GM18519 (cell line): ENCODE results near the gene CAMK2B.

Source experiments
- ATAC-seq: cut with Tn5 transposase; IDR thresholded peaks from one replicate; pipeline ENCODE4 v1.9.1; 2021; ENCODE audit warnings: mild to moderate bottlenecking, moderate library complexity; ENCODE audit not compliant: unreplicated experiment, low FRiP score

Gene CAMK2B

DNA sequence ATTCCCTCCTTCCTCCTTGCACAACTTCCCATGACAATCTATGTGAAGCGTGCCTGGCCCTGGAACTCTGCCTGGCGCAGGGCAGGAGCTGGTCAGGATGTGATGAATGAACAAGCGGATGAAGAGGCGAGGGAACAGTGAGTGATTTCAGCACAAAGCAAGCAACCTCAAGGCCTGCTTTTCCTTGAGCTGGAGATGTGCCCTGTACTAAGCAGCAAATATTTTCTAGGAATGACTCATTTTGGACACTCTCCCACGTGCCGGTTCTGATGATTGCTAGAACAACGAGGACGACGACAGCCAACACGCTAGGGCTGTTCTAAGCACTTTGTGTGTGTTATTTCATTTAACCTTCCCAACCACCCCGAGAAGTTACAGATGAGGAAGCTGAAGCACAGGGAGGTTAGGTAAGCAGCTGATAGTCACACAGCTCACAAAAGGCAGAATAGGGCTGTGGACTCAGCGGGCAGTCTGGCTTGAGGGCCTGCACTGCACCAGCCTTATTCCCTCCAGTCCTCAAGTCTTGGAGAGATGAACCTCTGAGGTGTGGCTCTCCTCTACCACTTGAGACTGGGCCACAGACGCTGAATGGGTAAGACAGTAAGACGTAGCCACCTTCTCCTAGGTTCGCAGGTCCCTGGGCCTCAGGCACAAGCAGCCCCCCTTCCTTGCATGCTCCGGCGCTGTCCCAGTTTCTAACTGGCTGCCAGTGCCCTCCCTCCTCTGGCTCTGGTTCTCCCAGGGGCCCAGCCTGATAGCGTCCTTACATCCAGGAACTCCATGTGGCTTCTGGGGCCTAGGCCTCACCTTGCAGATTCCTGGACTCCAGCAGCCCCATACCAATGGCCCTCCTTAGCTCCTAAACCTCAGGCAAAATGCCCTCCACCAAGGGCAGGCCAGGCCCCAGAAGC is 65.6 kb downstream of the CAMK2B start:
- no peak for ATAC-seq

DNA sequence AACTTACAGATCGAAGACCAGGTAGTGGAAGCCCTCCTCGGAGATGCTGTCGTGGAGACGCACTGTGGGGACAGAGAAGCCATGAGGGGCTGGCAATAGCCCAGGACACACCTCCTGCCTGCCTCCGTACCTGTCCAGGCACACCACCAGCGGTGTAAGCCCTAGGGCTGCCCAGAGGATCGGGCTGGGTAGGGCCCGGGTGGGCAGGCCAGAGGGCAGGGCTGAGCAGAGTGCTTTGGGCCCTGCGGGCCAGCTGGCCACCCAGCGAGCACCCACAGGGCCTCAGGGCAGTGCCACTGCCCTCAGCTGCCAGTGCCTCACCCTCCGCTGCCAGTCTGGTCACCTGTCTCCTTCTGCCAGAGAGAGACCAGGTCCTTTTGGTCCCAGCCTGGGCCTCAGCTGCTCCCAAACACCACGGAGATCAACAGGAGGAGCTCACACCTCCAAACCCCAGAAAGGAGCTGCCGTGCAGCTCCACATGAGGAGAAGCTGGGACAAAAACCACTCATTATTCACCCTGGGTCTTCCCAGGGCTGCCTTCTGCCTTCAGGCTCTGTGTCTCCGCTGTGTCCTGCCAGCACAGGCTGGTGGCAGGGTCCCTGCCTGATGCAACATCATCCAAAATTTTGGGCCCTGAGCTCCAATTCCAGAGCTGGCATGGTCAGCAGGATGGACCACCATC is 66.4 kb downstream of the CAMK2B start:
- no peak for ATAC-seq

DNA sequence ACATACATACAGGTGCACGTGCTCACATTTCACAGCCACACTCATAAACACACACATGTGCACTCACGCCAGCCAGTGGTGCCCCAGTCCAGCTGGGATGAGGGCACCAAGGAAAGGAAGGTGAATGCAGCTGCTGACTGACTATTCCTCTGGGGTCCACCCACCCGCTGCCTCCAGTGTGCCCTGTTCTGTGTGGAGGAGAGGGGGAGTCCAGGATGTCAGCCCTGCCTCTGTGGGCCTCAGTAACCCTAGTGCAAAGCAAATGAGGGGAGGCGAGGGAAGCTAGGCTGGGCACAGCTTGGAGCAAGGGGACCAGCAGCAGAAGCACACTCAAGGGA is 67.0 kb downstream of the CAMK2B start:
- ATAC-seq = no peak

DNA sequence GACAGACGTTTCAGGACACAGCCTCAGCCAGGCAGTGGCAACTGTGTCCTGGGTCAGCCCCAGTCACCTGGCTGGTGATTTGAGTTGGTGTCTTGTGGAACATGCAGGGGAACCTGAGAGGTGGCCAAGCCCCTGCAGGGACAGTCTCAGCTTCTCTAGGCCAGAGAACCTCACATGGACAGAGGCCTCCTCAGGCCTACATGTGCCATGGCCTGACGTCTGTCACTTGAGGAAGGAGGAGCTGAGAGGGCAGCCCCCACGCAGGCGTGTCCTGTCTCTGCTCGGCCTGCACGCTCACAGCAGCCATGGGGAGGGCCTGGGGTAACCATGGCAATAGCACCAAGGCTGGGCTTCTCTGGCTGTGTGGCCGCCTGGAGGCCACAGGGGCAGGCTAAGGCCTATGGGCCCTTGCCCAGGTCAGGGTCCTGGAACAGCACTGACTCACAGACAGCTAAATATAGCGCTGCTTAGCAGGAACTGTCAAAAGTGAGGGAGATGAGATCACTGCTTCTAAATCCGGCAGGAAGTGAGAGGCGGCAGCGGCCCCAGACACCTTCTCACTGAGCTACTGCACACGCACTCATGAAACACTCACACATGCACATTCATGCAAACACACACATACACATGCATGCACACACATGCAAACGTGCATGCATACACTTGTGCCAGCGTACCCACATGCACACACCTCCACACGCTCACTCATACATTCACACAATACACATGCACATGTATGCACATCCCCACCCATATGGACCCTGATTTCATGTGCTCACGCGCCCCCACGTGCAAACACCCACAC is 67.6 kb downstream of the CAMK2B start:
- peak; percentile 80 for ATAC-seq

DNA sequence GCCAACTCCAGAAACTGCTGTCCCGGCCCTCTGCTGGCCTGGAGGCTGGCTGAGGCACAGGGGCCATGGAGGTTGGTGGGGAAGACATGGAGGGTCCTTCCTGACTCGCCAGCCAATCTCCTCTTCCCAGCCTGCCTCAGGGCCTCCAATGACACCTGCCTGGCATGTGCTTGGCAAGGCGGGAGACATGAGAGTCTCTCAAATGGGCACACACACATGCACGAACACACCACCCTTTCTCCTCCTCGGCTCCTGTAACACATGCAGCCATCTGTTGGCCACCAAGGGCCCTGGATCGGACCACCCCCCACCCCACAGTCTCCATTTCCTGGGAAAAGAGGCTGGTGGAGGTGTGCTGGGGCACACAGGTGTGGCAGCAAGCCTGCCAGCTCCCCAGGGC is 68.2 kb downstream of the CAMK2B start:
- no peak for ATAC-seq

DNA sequence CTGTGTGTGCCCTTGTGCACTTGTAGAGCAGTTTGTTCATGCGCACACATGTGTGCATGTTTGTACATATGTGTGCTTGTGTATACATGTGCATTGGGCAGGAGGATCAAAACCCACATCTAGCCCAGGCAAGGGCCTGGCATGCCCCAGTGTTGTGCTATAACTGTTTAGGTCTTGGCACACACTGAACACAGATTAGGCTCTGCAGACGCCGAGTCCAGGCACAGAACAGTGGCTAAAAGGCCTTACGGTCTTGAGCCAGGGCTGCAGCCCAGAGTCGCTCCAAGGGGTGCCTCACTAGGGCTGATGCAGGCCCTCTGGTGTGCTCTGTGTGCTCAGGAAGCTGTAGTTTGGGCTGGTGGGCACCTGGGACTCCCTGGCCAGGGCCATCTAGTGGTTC is 68.9 kb downstream of the CAMK2B start:
- no peak for ATAC-seq

DNA sequence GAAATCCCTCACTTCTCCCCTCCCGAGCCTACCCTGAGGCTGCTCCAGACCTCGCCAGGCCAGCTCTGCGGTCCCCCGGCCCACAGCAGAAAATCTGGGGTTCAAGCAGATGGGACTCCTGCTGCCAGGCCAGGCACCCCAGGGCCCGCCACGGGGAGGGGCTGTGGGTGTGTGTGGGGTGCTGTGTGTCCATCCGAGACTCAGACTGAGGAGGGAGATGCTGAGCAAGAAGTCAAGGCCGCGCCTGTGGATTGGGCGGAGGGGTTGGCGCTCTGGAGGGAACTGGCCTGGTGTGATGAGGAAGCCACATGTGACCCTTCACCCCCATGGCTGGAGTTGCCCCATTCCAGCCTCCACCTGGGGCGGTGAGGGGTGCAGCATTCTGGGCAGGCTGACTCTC is 73.5 kb downstream of the CAMK2B start:
- ATAC-seq = no peak

DNA sequence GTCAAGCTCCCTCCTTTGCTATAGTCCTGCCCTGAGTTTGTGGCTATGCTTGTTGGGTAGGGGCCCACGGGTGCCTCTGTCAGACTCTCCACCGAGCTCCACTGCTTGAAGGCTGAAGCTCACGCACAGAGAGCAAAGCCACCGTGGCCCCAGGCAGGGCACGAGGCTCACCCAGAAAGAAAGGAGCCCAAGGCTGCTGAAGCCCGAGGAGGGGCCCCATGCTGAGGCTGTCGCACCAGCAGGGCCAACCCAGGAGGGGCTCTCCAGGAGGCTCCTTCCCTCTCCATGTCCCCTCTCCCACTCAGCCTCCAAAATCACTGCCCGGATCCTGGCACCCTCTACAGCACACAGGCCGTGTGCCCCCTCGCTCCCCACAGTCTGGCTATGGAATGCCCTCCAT is 74.1 kb downstream of the CAMK2B start:
- no peak for ATAC-seq

DNA sequence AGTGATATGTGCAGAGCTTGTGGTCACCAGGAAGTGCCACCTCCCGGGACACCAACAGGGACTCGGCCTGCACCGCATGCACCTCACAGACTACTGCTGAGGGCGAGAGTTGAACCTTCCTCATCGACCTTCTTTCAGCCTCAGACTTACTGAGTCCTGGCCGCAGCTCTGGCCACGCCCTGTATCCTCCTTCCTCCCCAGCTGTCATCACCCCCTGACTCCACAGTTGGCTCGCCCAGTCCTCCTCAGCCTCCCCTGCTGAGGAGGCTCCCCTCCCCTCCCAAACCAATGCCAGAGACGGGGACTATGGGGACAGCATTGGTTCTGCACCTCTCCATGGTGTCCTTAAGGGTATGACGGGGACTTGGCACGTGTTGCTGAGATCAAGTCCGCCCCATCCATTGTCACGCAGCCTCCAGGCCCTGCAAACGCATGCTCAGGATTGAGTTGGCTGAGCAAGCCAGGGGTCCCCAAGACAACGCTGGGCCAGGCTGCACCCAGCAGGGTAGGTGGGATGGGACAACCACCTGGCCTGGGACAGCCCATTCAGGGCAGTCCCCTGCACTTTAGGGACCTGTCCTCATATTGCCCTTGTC is 75.7 kb downstream of the CAMK2B start:
- ATAC-seq = no peak

DNA sequence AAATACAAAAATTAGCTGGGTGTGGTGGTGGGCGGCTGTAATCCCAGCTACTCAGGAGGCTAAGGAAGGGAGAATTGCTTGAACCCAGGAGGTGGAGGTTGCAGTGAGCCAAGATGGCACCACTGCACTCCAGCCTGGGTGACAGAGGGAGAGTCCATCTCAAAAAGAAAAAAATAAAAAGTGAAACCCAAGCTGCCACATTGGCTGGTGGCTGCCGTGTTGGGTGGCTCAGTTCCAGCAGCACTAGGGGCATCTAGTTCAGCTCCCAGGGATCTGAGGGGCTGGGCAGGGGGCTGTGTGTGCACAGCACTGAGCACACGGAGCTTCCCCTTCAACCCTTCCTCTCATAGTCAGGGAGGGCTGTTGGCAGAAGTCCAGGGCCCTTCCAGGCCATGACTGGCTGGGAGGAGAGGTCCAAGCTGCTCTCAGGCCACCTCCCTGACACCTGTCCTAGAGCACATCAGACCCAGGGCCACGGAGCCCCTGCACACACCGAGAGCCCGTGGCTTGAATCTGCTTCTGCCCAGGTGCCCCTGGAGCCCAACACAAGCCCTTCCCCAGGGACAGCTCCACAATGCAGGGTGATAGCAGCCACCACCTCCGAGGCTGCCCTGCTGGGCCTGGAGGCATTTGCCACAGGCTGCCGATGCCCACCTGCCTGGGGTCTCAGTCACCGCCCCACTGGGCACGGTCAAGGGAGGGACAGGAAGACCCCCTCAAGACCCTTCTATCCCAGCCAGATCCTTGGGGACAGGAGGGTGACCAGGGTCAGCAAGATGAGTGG is 77.3 kb downstream of the CAMK2B start:
- ATAC-seq = no peak

DNA sequence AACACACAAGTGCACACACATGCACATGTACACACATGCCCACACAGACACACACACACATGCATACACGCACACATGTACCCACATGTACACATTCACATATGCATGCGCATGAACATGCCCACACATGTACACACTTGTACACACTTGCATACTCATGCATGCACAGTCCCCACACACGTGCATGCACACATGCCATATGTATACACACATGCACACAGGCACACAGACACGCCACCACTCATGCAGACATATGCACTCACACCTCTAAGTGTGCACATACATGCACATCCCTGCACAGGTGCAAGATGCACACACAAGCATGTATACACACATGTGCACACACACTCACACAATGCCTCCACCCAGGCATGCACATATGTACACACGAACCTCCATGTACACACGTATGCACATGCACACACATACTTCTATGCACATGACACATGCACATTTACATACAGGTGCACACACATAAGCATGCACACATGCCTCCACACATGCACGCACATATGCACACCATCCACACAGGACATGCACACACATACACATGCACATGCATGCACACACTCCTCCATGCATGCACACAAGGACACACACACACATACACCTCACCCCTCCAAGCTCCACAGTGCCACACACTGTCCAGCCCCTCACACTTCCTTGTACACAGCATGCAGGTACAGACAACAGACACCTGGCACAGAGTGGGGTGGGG is 78.8 kb downstream of the CAMK2B start:
- no peak for ATAC-seq

DNA sequence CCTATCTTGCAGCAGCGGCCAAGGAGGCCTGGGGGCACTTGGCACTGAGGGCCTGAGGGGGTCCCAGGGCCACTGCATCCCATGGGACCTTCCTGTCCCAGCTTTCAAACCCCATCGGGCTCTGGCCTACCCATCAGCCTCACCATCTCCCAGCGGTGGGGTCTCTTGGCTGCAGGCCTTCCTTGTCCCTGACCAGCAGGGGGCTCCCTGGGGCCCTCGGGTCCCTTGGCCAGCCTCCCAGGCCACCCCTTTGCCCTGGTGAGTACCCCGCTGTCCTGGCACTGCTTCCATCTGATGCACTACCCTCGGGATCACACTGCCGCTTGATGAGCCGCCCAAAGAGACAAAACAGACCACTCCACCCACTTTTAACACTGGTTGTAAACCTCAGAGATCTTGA is 81.1 kb downstream of the CAMK2B start:
- no peak for ATAC-seq

DNA sequence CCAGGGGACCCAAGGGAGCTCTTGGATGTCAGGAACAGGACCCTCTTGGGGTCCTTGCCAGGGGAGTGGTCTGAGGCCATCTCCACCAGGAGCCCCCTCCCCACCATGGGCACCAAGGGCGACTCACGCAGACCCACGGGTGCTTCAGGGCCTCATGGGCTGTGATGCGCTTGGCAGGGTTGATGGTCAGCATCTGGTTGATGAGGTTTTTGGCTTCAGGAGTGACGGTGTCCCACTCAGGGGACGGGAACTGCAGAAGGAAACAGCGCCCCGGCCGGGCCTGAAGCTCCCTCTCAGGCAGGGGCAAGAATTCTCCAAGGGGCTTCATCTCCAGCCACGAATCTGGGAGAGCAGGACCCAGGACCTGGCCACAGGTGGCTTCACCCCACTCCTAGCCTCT is 83.3 kb downstream of the CAMK2B start:
- no peak for ATAC-seq

DNA sequence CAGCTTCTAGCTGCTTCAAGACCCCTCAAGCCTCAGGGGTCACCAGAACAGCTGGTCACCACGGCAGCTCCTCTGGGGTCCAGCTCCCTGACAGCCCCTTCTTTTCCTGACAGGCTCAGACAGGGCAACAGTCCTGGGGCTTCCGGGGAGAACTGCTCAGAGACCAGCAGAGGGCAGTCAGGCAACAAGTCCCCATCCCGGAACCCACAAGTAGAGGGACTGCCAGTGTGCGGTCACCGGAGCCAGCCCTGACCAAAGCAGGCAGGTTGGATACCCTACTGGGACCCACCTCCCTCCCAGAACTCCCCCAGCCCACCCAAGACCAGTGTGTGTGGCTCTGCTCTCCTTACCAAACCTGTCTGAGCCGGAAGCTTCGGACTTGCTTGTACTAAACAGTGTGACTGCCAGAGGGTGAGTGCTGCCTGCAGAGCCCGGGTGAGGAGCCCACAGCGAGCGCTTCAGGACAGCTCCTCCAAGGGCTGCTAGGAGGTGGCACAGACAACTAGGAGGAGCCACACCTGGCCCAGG is 84.3 kb downstream of the CAMK2B start:
- no peak for ATAC-seq

DNA sequence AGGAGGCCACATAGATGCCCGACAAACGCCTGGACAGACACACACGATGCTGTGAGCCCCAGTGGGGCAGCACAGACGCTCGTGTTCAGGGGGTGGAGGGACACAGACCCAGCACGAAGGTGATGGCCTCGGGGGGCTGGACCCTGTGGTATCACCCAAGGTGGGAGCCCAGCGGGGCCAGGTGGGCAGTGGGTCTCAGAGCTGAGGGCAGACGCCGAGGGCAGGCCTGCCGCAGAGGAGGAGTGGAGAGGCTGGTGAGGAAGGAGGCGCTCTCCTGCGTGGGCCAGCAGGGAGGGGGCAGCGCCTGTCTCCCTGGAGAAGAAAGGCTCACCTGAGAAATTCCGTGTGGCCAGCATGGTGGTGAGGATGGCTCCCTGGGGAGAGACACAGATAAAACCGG is 85.0 kb downstream of the CAMK2B start:
- ATAC-seq = no peak

DNA sequence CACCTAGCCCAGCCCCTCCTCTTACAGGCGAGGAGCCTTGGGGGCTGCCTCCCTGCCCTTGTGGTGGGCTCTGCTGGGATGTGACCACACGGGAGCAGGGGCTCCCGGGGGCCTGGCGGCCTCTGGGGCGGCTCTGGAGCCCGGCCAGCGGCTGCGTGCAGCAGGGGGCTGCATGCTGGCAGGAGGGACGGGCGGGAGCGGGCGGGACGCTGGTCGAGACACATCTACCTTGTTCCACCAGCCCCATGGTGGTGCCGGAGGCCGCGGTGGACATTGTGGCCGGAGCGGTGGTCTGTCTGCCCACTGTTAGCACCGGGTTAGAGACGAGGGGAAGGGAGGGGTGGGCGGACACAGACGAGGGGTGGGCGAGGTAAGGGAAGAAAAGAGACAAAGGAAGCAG is 86.0 kb downstream of the CAMK2B start:
- no peak for ATAC-seq

DNA sequence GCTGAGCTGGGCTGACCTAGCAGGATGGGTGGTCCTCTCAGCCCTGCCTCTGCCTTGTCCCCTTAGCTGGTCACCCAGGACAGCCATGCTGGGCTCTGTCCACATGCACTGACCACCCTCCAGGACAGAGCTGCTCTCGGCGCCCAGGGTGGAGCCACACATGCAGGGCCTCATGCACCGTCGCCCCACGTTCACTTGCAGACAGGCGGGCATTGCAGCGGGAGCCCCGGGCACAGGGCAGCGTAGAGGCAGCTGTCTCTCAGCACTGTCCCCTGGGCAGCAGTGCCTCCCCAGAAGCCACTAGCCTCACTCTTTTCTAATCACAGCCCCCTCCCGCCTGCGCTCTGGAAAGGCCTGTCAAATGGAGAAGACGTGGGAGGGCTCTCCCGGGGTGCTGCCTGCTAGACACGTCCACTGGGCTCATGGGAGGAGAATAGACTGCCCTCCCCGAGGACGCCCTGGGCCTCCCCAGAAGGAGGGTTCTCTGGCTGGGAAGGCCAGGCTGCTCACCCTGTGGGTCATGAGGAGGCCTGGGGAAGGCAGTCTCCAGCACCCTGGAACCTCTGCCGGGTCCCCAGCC is 87.2 kb downstream of the CAMK2B start:
- no peak for ATAC-seq

DNA sequence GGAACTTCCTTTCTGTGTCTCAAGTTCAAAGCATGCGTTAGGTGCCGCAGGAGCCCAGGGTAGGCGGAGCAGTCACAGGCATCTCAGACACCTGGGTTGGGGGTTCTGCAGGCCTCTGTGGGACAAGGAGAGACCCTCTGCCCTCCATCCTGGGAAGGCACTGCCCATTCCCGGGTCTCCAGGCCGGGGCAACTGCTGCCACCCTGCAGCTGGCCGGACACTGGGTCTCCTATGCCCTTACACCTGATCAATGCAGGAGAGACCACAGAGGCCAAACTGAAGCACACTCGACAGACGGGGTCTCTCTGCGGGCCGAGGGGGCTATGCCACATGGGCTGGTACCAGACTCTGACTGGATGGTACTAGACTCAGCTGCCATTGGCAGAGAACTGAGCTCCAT is 87.7 kb downstream of the CAMK2B start:
- ATAC-seq = no peak

DNA sequence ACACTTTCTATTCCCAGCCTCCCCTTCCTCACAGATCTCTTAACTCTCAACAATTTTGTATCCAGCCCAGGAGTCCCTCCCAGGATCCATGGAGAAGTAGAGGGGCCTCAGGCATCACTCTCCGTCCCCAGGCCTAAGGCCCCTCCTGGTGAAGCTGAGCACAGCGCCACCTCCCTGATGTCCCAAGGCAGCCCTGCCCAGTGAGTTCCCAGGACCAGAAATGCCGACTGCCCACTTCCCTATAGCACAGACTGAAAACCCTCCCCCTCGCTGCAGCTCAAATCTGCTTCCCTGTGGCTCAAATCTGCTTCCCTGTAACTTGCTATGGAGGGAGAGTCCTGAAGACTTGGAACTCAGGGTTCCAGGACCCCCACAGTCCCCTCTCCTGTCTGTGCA is 89.1 kb downstream of the CAMK2B start:
- ATAC-seq = no peak
